NCI-H2171 treated with DMSO at 0.1 percent for 48 hours (cell line): ENCODE measurements around the gene STXBP5.
A peak's percentile ranks its signal among the peaks of the same experiment; 100 is the strongest.

Source experiments
- DNase-seq: peaks from one replicate; lab custom pipeline; 2025; lab: John Stamatoyannopoulos, UW

STXBP5 gene

DNA sequence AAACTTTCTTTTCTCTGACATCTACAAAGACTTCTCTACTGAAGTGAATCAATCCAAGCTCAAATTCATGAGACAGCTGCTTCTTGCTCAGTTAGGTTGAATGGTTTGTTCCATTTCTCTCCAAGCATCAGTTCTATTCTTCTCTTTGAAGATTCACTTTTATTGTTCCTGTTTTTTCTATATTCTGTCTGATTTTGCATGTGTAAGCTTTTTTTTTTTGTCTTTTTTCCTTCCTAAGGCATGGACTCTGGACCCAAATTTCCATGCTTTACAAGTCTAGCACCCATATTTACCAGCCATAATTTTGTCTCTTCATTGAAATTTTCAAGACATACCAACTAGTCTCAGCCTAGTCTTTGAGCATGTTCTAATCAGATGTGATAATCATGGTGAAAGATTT is 25.9 kb upstream of the STXBP5 start:
- no peak for DNase-seq

GRCh38 chr6:147179809-147180208 is 24.4 kb upstream of the STXBP5 start:
- DNase-seq, result no peak

GRCh38 chr6:147180926-147181325 is 23.3 kb upstream of the STXBP5 start:
- no peak for DNase-seq

GRCh38 chr6:147184379-147184778 is 19.8 kb upstream of the STXBP5 start:
- DNase-seq, result no peak

- no peak for DNase-seq
These were observed 19.0 kb upstream of the STXBP5 start for GRCh38 chr6:147185216-147185615.

DNA sequence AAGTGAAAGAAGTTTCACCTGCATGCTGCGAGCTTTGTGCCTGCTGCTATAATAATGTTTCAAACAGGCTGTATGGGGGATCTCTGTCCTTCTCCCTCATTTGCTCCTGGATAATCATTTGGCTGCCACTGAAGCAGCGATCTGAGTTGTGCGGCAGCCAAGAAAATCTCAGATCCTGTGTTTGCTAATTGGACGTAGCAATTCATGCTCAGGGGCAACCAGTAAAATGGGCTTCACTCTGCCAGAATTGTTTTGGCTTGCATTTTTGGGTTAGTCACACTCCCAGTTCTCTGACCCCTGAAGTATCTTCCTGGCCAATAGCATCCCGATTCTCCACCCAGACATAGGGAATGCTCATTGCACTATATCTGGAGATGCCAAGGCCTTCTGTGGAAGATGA is 13.7 kb upstream of the STXBP5 start:
- no peak for DNase-seq

- no peak for DNase-seq
These were observed 11.8 kb upstream of the STXBP5 start for GRCh38 chr6:147192278-147192911.

GRCh38 chr6:147194652-147195411 is 9.4 kb upstream of the STXBP5 start:
- no peak for DNase-seq

DNA sequence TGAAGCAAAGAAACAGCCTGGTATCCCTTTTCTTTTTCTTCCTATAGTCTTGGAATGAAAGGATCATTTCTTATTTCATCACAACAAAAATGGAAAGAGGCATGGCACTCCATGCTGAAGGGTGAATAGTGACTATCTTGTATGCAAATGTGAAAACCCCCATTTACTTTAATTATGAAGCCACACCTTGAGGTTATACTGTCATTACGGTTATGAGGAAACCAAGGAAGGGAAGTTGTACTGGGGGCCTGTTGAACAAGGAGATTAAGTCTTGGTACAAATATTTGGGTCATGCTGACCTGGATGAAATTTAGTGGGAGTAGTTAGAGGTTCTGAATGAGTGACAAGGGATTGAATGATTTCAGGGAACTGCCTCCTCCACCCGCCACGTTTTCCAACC is 8.7 kb upstream of the STXBP5 start:
- no peak for DNase-seq

DNA sequence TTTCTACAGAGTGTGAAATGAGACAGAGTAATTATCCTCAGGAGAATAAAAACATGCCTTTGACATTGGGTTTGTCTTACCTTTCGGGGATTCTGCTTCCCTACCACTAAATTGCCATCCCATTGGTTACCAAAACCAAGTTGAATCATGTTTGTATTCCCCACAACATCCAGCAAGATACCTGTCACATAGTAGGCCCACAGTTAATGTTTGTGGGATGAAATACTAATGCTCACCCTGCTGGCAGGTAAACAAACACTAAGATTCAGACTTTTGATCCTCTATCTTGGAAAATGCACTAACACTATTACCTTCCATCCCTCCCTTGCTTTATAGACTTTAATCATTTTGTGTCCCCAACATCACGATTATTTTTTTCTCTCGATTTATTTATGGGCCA is 8.2 kb upstream of the STXBP5 start:
- no peak for DNase-seq

DNA sequence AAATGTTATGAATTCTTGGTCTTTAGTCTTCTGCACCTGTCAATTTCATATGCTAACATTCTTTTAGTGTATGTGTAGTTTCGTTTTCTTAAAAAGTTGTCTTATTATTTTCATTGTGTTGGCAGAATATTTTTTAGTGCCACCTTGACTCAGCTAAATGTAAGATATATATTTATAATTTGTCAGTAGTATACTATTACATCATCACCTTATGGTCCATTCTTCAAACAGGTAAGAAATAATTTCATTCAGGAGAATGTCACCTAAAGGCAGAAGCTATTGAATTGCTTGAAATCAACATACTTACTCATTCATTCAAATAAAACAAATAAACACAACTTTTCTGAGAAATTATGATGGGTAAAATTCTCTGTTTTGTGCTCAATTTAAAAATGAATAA is 3.5 kb upstream of the STXBP5 start:
- DNase-seq, result no peak

DNA sequence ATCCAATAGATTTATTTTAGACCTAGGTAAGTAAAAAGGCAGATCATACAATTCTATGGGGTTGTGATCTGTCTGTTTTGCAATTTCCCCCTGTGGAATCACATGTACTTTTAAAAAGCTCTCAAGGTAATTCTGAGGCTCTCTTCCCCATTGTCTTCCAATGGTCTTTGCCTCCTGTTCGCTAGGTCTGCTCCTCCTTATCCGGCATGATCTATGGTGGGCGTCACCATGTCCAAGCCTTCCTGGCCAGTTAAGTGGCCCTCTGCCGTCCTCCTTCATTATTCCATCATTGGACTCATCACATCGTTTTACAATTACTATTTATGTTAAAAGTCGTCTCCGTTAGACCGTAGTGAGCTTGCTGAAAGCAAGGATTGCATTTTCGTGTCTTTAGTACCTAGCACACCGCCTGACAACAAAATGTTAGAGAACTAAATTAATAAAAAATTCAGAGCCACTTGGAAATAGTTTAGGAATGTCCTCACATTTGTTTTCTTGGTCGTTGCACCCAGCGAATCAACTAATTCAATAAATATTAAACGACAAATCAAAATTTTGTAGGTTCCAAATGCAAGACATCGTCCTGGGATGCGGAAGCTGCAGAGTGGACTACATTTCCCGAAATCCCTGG is 2.2 kb upstream of the STXBP5 start:
- peak; percentile 40 for DNase-seq

DNA sequence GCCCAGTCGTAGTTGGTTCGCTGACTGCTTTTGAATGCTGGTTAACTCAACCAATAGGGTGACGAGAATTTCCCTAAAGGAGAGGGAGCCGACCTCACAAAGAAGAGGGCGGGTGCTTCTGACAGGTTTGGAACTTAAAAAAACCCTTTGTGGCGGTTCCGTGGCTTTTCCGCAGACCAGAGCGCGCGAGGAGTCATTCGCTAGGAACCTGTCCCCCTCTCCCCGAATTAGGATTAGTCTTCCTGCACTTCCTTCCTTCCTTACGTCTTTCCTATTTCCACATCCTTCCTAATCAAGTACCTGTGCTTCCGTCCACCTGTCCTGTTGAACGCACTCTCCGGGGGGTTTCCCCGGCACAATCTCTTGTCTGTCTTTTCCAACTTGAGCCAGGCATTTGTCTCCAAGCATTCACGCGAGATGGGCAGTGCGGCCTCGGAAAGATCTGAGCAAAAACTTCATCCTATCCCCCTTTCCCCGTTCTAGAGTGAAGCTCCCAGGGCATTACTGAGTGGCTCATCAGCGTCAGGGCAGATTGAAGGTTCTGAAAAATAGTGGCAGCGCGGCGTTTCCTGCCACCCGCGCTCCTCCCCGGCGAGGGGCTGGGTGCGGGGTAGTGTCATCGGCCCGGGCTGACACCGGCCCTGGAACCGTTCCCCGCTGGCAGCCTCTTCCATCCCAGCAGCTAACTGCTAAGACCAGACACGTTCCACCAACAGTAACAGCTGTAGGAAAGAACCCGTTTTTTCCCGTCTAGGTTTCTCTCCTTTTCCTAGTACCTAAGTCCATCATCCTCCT is 1.5 kb upstream of the STXBP5 start:
- DNase-seq, result peak; percentile 96

DNA sequence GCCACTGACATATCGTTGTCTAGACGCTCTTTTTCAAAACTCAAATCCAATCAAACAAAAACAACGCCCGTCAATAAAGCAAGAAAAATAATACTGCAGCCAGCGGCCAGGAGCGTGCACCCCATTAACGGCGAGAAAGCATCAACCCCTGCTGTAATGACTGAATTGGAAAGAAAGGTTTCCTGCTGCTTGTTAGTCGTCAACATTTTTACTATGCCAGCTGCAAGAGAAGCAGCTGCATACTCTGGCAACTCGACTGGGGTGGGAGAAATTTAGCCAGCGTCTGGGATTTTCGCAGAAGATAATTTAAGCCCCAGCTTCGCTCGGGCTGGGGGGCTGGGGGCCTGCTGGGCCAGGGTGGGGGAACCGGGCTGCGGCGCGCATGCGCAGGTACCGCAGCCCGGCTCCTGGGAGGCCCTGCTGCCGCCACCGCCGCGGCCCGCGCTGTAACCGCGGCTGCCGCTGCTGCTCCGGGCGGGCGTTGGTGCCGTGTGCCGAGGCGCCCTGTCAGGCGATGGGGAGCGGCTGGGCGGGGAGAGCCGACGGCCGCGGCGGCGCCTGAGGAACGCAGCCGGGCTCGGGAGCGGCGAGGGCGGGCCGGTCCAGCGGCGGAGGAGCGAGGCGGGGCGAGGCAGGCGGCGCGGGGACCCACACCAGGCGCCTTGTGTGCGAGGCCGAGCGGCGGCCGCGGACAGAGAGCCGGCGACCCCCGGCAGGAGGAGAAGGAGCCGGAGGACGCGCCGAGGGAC is 732 bp upstream of the STXBP5 start:
- DNase-seq, result peak; percentile 80

DNA sequence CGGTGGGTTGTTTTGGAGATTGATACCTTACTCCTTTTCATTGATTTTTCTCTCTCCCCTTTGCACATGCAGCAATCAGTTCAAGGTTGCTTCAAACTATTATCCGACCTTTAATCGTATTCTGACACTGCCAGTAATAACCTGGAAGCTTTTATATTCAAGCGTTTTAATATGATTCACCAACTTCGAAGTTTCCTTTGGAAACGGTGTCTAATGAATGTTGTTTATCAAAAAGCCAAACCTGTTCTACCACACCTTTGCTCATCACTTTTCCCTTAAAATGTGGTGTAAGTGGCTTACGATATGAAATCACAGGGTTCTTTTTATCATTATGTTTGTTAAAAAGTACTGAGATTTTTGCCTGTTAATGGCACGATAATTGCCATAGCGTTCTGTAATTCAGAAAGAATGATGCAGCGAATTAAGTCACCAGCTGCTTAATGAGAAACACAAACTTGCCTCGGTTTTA is 660 bp downstream of the STXBP5 start:
- no peak for DNase-seq

DNA sequence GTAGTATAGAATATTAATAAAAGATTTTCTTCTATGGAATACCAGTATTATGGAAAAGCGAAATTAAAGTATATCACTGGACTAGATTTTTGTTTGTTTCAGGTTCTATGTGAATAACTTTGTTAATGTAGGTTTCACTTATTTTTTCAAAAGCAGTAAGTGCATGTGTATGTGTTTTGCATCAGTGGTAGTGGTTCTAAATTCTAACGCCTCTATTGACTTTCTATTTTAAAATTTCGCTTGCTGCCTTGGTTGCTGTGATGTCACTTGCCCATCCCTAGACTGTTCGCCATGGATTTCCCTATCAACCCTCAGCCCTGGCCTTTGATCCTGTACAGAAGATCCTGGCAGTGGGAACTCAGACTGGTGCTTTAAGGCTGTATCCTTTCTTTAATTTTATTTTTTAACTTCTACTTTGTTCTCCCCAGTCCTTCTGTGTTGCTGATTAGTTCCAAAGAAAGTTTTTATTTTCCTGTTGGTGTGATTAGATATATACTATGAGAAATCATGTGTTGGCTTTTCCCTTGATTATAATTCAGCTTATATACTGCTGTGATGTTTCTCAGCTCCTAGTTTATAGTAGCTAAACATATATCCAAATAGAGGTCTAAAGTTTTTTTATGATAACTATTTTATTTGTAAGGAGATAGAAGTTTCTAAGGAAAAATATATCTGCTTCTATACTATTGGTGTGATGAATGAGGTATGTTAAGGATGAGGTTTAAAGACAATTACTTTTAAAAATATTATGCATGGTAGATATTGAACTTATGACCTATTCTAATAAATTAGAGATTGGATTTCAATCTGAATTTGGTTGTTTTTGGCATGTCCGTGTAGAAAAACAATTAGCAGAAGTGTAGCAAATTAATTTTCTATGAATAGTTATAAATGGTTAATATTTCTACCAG is 1.7 kb downstream of the STXBP5 start:
- DNase-seq, result no peak

- no peak for DNase-seq
These were observed 3.1 kb downstream of the STXBP5 start for GRCh38 chr6:147207351-147207750.

- no peak for DNase-seq
These were observed 3.9 kb downstream of the STXBP5 start for GRCh38 chr6:147207837-147208754.

- DNase-seq, result no peak
These were observed 5.7 kb downstream of the STXBP5 start for GRCh38 chr6:147209762-147210449.
